ENCODE data around the gene ZDHHC9. TPM values are rescaled to one million over a fixed set of nuclear protein-coding genes. Genes with fewer than 3 reads are reported as not detected.

The ZDHHC9 gene
- total and polyA plus RNA-seq, 11 donors = 3.5 to 39.0 (median 13.2) TPM

DNA sequence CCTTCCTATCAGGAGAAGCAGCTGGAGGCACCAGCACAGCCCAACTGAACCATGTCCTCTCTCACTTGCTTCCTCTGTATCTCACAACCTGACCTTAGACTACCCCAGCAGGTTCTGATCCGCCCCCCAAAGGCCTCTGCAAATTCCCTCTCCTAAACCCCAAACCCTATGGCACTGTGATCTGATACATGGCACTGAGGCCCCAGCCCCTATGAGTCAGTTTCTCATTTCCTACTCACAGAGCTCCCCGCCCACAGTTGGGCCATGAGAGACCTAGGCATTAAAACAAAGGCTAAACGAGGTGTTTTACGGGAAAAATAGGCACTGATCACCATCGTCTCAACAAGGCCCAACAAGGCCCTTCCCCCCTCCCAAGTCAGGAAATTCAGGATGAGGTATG is 44.8 kb downstream of the ZDHHC9 start:
- Histone ChIP-seq H3K27ac (no peak overlapping the region), H3K4me1 (no peaks in the 10 kb centered on the region), H3K27me3 (peaks cover 0 to 6% (median 0%) of the 10 kb centered on the region in 9 donors), H3K4me3 (no peak overlapping the region), H3K36me3 (peaks cover 0 to 4% (median 0%) of the 10 kb centered on the region in 9 donors), H3K9me3 (no peaks in the 10 kb centered on the region)
- intact Hi-C loops (cut with DNase I) = no loop called here
- DNase-seq = no peak
- no peak for ATAC-seq
- no peak for TF ChIP-seq CTCF (IDR thresholded peaks at IDR 0.05)
- TF ChIP-seq POLR2A (IDR thresholded peaks at IDR 0.05) = no peak
- WGBS, 4 donors = 68 to 89% (median 83%) methylated on average over 5 of the region's 5 CpGs

GRCh38 chrX:129798456-129798855 is 45.2 kb downstream of the ZDHHC9 start:
- no peak for DNase-seq
- peak in 1 of 4 donors; percentile 13 for ATAC-seq
- Histone ChIP-seq H3K4me1 (no peaks in the 10 kb centered on the region), H3K36me3 (peaks cover 0 to 8% (median 0%) of the 10 kb centered on the region in 9 donors), H3K4me3 (no peak overlapping the region), H3K27ac (no peak overlapping the region), H3K27me3 (peaks cover 0 to 6% (median 0%) of the 10 kb centered on the region in 9 donors), H3K9me3 (no peaks in the 10 kb centered on the region)
- WGBS, 4 donors = 83 to 98% (median 90%) methylated on average over 3 of the region's 3 CpGs
- no peak for TF ChIP-seq POLR2A (IDR thresholded peaks at IDR 0.05)
- TF ChIP-seq CTCF (IDR thresholded peaks at IDR 0.05) = no peak
- intact Hi-C loops (cut with DNase I) = no loop called here

DNA sequence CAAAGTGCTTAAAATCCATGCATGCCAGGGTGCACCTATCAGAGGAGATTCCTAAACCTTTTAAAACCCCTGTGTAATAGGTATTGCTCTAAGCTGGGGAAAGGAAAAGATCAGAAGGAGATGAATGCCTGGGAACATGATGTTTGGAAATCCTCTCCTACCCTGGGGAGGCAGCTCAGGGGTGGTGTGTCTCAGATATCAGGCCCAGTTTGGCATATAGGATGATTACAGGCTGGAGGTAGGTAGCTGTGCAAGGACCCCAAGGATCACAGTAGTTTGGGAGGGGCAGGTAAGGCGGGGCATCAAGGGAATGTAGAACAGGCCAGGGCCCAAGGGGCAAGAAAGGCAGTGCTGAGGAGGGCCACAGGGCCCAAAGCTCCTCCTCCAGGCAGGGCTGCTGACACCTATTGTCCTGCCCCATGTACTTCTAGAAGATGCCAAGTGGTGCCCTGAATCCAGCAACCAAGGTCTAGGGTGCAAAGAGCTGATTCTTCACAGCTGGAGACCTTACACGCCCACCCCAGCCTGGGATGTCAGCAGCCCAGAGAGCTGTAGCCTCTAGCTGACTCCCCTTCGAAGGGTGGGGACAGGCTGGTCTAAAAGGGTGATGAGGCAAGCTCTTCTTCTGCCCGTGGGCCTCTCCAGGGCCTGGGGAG is 46.3 kb downstream of the ZDHHC9 start:
- Histone ChIP-seq H3K27ac (no peak overlapping the region), H3K4me1 (no peaks in the 10 kb centered on the region), H3K9me3 (no peaks in the 10 kb centered on the region), H3K36me3 (peaks cover 0 to 19% (median 0%) of the 10 kb centered on the region in 9 donors), H3K4me3 (no peak overlapping the region), H3K27me3 (peaks cover 0 to 6% (median 0%) of the 10 kb centered on the region in 9 donors)
- intact Hi-C loops (cut with DNase I) = no loop called here
- WGBS, 4 donors = 73 to 98% (median 91%) methylated on average over 2 to 4 of the region's 4 CpGs
- no peak for DNase-seq
- TF ChIP-seq CTCF (IDR thresholded peaks at IDR 0.05) (no peak), POLR2A (IDR thresholded peaks at IDR 0.05) (no peak)
- no peak for ATAC-seq

DNA sequence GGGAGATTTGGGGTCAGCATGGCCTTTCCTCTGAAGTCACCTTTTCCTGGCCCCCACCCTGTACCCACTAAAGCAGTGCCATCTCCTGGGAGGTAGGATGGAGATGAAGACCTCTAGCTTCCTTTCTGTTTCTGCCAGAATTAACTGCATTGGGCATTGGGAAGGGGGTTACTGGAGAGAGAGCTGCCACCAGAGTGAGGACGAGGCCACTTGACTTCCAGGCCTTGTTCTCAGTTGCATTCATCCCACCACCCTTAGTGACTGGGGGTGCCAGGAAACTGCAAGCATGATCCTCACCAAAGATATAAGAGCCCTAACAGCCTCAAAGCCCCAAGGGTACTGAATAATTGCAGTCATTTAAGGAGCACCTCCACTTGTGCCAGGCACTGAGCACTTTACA is 48.1 kb downstream of the ZDHHC9 start:
- no peak overlapping the region for H3K4me3 ChIP-seq
- no peak for ATAC-seq
- no peak overlapping the region for H3K27ac ChIP-seq
- 60 to 100% (median 88%) methylated on average over 1 of the region's 1 CpG for WGBS, 4 donors
- no peak for TF ChIP-seq POLR2A (IDR thresholded peaks at IDR 0.05)
- TF ChIP-seq CTCF (IDR thresholded peaks at IDR 0.05) = no peak
- intact Hi-C loops (cut with DNase I) = no loop called here
- H3K9me3 ChIP-seq = no peaks in the 10 kb centered on the region
- H3K36me3 ChIP-seq = peaks cover 0 to 28% (median 0%) of the 10 kb centered on the region in 9 donors
- peaks cover 0 to 1% (median 0%) of the 10 kb centered on the region in 9 donors for H3K27me3 ChIP-seq
- no peaks in the 10 kb centered on the region for H3K4me1 ChIP-seq
- no peak for DNase-seq

Data from heart left ventricle (tissue), 16 donors.